GM04504 (cell line): ENCODE results near the gene RNF26.

Experiments used
- DNase-seq: peaks from one replicate; pipeline ENCODE4 v3.0.0-alpha.2; 2012; ENCODE audit warnings: low read depth

Gene RNF26

GRCh38 chr11:119316016-119316728 is 18.2 kb upstream of the RNF26 start:
- DNase-seq, result no peak

- no peak for DNase-seq
Observed at GRCh38 chr11:119316729-119317591, 17.4 kb upstream of the RNF26 start, which contains the start of gene MCAM. Gene MCAM (minus strand): TSS chr11:119317130. CDS start chr11:119317101, 29 bp downstream.

GRCh38 chr11:119317592-119318239 is 16.6 kb upstream of the RNF26 start:
- no peak for DNase-seq

GRCh38 chr11:119318240-119319135 is 15.8 kb upstream of the RNF26 start:
- DNase-seq, result no peak

GRCh38 chr11:119319136-119319699 is 15.1 kb upstream of the RNF26 start:
- DNase-seq, result no peak

GRCh38 chr11:119319700-119320239 is 14.6 kb upstream of the RNF26 start:
- no peak for DNase-seq

GRCh38 chr11:119320240-119320775 is 14.0 kb upstream of the RNF26 start:
- no peak for DNase-seq

- DNase-seq, result no peak
Observed at GRCh38 chr11:119320776-119321524, 13.4 kb upstream of the RNF26 start.

- DNase-seq, result no peak
Observed at GRCh38 chr11:119322360-119322739, 12.0 kb upstream of the RNF26 start.

GRCh38 chr11:119322921-119323531 is 11.3 kb upstream of the RNF26 start:
- no peak for DNase-seq

- no peak for DNase-seq
Observed at GRCh38 chr11:119323532-119324033, 10.7 kb upstream of the RNF26 start.

- no peak for DNase-seq
Observed at GRCh38 chr11:119324189-119324588, 10.1 kb upstream of the RNF26 start.

GRCh38 chr11:119329320-119329719 is 5.0 kb upstream of the RNF26 start:
- DNase-seq, result no peak

GRCh38 chr11:119330237-119330636 is 4.1 kb upstream of the RNF26 start:
- DNase-seq, result no peak

GRCh38 chr11:119332111-119332765 is 2.1 kb upstream of the RNF26 start:
- DNase-seq, result no peak

GRCh38 chr11:119335091-119335654 is 846 bp downstream of the RNF26 start:
- DNase-seq, result no peak

- no peak for DNase-seq
Observed at GRCh38 chr11:119335655-119336543, 1.6 kb downstream of the RNF26 start.
